K562 (cell line): Measurements from ENCODE around the gene NCOA3. TPM values are rescaled to one million over a fixed set of nuclear protein-coding genes. Genes with fewer than 3 reads are reported as not detected.

Source experiments
- BCLAF1 ChIP-seq, 2 experiments: fragments of 450-650 bp in 1 of 2; IDR thresholded peaks; 2 replicates each; pipeline ENCODE4 v1.6.1; 2011 to 2017; ENCODE audit warnings: low read depth in 2 of 2, antibody characterized with exemption in 1 of 2, borderline replicate concordance in 1 of 2, low read length in 1 of 2, mild to moderate bottlenecking in 1 of 2, mixed read lengths in 1 of 2; ENCODE audit not compliant: control insufficient read depth in 1 of 2
- BRD4 ChIP-seq: fragments of 200-600 bp; sonication (generic); IDR thresholded peaks from 2 replicates; pipeline ENCODE4 v1.6.1; 2017; ENCODE audit warnings: inconsistent platforms
- CBX1 ChIP-seq: sonication (generic); IDR thresholded peaks from 2 replicates; pipeline ENCODE4 v1.6.1; 2016; ENCODE audit warnings: antibody characterized with exemption, low read depth, mild to moderate bottlenecking
- CHD2 ChIP-seq: IDR thresholded peaks from 2 replicates; pipeline ENCODE4 v1.6.1; 2011; ENCODE audit warnings: low read depth, low read length
- FOS ChIP-seq: IDR thresholded peaks from 3 replicates; pipeline ENCODE4 v1.6.1; 2011; ENCODE audit not compliant: insufficient read length; ENCODE audit errors: extremely low read depth
- HNRNPK ChIP-seq: fragments of 200-400 bp; formaldehyde crosslinking; IDR thresholded peaks from one replicate; pipeline ENCODE4 v1.6.1; 2018; ENCODE audit warnings: mild to moderate bottlenecking, low read depth, low read length; ENCODE audit not compliant: poor library complexity, severe bottlenecking
- IFI16 ChIP-seq: fragments of 250-450 bp; sonication (Bioruptor Pico); IDR thresholded peaks from 2 replicates; pipeline ENCODE4 v2.1.2; 2022; ENCODE audit warnings: mild to moderate bottlenecking, inconsistent platforms
- RFX7 ChIP-seq: fragments of 250-450 bp; sonication (Bioruptor Pico); IDR thresholded peaks from 2 replicates; pipeline ENCODE4 v1.5.1; 2021; ENCODE audit warnings: mild to moderate bottlenecking
- SMAD2 ChIP-seq: fragments of 150-350 bp; IDR thresholded peaks from 2 replicates; pipeline ENCODE4 v1.6.1; 2014; ENCODE audit warnings: low read depth, mild to moderate bottlenecking, low read length
- SUPT5H ChIP-seq: fragments of 450-650 bp; IDR thresholded peaks from 2 replicates; pipeline ENCODE4 v1.6.1; 2016
- ZNF280B ChIP-seq: fragments of 250-450 bp; sonication (Bioruptor Pico); IDR thresholded peaks from 2 replicates; pipeline ENCODE4 v1.5.1; 2021; ENCODE audit warnings: mild to moderate bottlenecking
- ZNF436 ChIP-seq: fragments of 250-450, 450-650 bp; sonication (Bioruptor Pico); formaldehyde crosslinking; IDR thresholded peaks from 2 replicates; pipeline ENCODE4 v1.7.0; 2020; ENCODE audit warnings: mild to moderate bottlenecking
- ZNF584 ChIP-seq: fragments of 200-800 bp; sonication (Bioruptor generic); IDR thresholded peaks from 2 replicates; pipeline ENCODE4 v1.6.1; 2016; ENCODE audit warnings: low read depth, mild to moderate bottlenecking, missing genetic modification characterization, missing compliant biosample characterization
- polyA plus RNA-seq, 8 experiments: library from polyadenylated mRNA; depleted of rRNA in 4 of 8; stranded (reverse) in 5 of 8; unstranded in 3 of 8; fragments of >200 nt; fragmentation: Nextera tagmentation in 2 of 8; fragmentation: Illumina TruSeq in 1 of 8; extraction: Ambion mirVana in 2 of 8; extraction: Trizol in 1 of 8; gene quantifications; 2 replicates each; pipeline versions ENCODE4 v1.2.1 to v1.2.3, GENCODE V29; 2011 to 2014; ENCODE audit warnings: inconsistent platforms in 1 of 8, missing spikeins in 1 of 8
- total RNA-seq, 7 experiments: library from RNA; depleted of rRNA in 6 of 7; stranded (reverse); fragments of >200 nt in 6 of 7; fragmentation: Illumina TruSeq in 2 of 7; extraction: Trizol in 2 of 7; gene quantifications; 2 replicates each; pipeline versions ENCODE4 v1.2.1 to v1.2.3, GENCODE V29; 2011 to 2021; ENCODE audit warnings: low replicate concordance in 1 of 7
- TF ChIP-seq, protein P1 (sequence below): IDR thresholded peaks from 2 replicates; pipeline ENCODE4 v1.6.1; 2011; ENCODE audit warnings: borderline replicate concordance, low read depth, mild to moderate bottlenecking, moderate library complexity, low read length; ENCODE audit not compliant: insufficient read depth, poor library complexity, severe bottlenecking
- TF ChIP-seq, protein P2 (sequence below): IDR thresholded peaks from 2 replicates; pipeline ENCODE4 v1.6.1; 2011; ENCODE audit not compliant: insufficient read length; ENCODE audit errors: extremely low read depth

The NCOA3 gene
- total and polyA plus RNA-seq, 9 of the 15 experiments (the other 6 are each of a cell fraction or from before 2014, with no cell fraction given): 3.2 to 24.3 (median 14.4) TPM

DNA sequence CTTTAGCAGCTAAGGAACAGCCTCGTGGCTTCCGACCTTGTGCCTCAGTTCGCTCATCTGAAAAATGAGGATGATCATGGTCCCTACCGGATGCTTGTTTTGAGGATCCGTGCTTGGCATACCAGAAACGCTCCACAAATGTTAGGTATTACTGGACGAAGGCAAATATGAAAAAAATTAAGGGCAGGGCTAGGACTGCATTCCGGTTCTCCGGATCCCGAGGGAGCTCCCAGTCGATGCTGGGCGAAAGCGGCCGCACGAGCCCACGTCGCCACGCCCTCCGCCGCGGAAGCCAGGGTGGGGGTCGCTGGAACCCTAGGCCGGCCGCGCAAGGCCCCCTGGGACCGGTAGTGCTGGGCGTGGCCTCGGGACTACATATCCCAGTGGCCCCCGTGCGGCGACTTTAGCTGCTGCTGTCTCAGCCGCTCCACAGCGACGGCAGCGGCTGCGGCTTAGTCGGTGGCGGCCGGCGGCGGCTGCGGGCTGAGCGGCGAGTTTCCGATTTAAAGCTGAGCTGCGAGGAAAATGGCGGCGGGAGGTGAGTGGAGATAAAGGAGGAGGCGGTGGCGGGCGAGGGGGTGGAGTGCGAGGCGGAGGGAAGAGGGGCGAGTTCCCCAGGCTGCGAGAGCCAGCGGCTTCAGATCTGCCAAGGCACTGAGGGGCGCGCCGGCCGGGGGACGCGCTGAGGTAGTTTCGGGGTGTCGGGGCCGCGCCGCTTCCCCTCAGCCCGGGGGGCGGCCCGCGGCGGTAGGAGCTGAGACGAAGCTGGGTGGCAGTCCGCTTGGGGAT, at the start of gene NCOA3 (continued):
- TF ChIP-seq FOS (no peak), BRD4 (no peak), SMAD2 (no peak), CHD2 (peak; percentile 30; the same call in 1 of the 2 replicates), HNRNPK (no peak), BCLAF1 (IDR thresholded peaks at IDR 0.05; ENCODE audit: borderline replicate concordance in 1 of 2, control insufficient read depth in 1 of 2, low read depth in 2 of 2, low read length in 1 of 2) (no peak; a peak in 2 of 4 replicates), IFI16 (no peak), CBX1 (peak; percentile 72), RFX7 (no peak), ZNF436 (no peak), ZNF280B (CRISPR knock-in tag) (no peak), SUPT5H (peak; percentile 96), ZNF584 (CRISPR knock-in tag) (no peak)
- TF ChIP-seq, protein P1, sequence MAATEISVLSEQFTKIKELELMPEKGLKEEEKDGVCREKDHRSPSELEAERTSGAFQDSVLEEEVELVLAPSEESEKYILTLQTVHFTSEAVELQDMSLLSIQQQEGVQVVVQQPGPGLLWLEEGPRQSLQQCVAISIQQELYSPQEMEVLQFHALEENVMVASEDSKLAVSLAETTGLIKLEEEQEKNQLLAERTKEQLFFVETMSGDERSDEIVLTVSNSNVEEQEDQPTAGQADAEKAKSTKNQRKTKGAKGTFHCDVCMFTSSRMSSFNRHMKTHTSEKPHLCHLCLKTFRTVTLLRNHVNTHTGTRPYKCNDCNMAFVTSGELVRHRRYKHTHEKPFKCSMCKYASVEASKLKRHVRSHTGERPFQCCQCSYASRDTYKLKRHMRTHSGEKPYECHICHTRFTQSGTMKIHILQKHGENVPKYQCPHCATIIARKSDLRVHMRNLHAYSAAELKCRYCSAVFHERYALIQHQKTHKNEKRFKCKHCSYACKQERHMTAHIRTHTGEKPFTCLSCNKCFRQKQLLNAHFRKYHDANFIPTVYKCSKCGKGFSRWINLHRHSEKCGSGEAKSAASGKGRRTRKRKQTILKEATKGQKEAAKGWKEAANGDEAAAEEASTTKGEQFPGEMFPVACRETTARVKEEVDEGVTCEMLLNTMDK: peak; percentile 46
- TF ChIP-seq, protein P2, sequence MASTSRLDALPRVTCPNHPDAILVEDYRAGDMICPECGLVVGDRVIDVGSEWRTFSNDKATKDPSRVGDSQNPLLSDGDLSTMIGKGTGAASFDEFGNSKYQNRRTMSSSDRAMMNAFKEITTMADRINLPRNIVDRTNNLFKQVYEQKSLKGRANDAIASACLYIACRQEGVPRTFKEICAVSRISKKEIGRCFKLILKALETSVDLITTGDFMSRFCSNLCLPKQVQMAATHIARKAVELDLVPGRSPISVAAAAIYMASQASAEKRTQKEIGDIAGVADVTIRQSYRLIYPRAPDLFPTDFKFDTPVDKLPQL: no peak
- TF ChIP-seq, all 486 proteins: peak for 166
